COLO668 (cell line): Measurements from ENCODE around the gene ADGRA3.
"Not testable (repeated sequence)": the region's sequence is repeated elsewhere in the genome, so short reads cannot be mapped to it uniquely, and the experiment has no call there.

Experiments used
- DNase-seq: peaks from one replicate; lab custom pipeline; 2025; ENCODE audit not compliant: unreplicated experiment; lab: John Stamatoyannopoulos, UW

The ADGRA3 gene

DNA sequence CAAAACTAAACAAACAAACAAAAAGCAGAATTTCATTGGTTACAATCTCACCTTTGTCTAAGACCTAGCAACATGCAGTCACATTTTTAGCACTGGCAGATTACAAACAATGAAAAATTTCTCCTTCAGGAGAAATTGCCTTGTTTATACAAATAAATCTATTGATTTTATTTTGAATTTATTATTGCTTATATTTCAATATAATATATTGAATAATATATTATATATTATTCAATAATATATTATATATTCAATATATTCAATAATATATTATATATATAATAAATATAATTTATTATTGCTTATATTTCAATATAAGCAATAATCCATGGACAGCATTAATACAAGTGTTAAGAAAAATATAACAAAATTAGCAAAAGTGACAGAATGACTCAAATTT, 131.7 kb downstream of the ADGRA3 start:
- DNase-seq = no peak

DNA sequence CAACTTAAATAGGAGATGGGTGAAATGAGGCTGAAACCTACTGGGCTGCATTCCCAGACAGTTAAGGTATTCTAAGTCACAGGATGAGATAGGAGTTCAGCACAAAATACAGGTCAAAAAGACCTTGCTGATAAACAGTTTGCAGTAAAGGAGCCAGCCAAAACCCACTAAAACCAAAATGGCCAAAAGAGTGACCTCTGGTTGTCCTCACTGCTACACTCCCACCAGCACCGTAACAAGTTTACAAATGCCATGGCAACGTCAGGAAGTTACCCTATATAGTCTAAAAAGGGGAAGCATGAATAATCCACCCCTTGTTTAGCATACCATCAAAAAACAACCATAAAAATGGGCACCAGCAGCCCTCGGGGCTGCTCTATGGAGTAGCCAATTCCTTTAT, 133.7 kb downstream of the ADGRA3 start:
- not testable (repeated sequence) for DNase-seq

DNA sequence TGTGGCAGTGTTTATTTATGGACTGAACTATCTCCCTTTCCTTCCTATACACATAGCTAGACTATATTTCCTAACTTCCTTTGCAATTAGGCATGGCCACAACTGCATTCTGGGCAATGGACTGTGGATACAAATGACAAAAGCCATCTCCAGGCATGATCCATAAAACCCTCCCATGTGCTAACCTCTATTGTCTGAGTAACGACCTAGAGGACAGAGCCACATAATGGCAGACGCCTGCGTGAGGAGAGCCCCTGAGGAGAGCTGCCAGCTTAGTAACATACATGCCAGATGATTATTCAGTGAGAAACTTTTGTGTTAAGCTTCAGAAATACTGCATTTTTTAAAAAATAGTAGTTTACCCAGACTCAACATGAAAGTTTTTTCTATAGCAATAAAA, 142.9 kb downstream of the ADGRA3 start:
- no peak for DNase-seq

DNA sequence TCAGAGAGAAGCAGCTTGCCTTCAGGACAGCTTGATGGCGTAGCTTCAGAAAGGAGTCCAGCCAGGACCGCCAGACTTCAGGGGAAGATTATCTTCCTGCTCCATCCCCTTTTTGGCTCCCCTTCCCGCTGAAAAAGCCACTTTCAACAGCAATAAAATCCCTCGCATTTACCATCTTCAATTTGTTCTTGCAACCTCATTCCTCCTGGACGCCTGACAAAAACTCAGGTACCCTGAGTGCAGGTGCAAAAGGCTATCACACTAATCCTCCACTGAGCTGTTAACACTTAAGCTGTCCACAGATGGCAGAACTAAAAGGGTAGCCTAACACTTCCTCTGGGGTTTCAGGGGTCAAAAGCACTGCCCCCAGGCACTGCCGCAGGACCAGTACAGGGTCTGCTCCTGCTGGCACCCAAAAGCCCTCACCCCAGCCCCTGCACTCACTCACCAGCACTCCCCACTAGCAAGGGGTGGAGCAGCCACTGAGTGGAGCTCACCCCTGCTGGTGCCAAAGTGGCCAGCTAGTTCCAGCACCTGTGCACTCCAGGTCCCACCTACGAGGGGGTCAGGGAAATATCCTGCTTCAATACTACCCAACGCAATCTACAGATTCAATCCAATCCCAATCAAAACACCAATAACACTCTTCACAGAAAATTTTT, 145.8 kb downstream of the ADGRA3 start:
- no peak for DNase-seq

DNA sequence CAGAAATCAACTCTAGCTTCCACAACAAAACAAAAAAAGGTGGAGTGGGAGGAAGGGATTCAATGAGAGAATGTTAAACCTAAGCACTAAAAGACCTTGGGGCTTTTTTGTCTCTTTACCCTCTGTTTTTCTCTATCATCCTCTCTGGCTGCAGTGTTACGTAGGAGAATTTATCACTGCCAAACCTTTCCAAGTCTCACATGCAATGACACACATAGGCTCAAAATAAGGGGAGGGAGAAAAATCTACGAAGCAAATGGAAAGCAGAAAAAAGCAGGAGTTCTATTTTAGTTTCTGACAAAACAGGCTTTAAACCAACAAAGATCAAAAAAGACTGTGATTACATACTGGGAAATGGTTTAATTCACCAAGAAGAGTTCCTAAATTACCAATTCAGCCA, 152.1 kb downstream of the ADGRA3 start:
- DNase-seq = no peak

DNA sequence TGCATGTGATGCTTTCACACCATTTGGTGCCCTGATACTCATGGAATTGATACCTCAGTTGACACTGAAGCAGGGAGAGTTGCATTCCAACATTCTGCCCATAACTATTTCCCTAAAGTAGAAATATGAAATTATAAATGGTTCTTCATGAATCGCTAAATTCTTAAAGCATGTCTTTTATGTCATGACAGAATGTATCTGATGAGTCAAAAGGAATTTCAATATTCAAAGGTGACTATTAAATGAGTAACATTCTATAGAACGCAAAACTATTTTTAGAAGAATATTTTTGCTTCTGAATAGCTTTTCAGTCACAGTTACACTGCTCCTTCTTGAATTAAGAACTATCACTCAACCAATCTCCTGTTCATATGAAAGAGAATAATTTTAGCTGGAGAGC, 152.8 kb downstream of the ADGRA3 start:
- DNase-seq = no peak

DNA sequence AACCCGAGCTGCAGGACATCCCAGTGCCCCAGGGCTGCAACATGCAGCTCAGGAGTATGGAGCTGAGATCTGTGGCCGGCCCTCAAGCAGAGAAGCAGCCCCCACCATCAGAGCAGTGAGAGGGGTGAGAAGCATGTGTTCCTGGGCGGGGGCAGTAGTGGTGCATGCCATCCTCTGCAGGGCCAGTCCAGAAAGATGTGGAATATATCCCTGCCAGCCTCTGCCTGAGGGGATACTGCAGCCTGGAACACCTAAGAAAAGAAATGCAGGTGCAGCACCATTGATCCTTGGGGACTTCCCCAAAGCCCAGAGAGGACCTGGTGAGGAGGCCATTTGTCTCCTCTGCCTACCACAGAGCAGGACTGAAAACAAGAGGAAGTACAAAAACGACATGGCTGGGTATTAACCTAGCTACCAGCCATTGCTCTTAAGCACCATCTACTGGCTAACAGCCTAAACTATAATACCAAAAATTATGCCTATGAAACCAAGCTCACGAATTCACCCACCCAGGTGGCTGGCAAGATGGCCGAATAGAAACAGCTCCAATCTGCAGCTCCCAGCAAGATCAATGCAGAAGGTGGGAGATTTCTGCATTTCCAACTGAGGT, 158.8 kb downstream of the ADGRA3 start:
- no peak for DNase-seq

DNA sequence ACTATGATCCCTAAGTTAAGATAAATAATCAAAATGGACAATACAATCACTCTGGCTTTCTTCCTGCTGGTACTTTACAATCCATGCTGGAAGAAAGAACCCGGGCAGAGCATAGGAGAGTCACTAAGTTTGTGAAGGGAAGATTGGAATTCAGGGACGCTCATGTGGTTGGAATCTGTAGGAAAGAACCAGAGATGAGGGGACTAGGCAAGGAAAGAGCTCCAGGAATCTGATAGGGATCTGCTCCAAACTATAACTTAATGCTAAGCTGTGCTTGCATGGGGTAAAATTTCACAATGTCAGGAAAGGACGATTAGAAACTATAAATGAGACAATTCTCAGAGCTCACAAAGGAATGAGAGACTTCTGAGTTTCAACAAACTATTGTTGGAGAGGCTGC, 167.5 kb downstream of the ADGRA3 start:
- no peak for DNase-seq

DNA sequence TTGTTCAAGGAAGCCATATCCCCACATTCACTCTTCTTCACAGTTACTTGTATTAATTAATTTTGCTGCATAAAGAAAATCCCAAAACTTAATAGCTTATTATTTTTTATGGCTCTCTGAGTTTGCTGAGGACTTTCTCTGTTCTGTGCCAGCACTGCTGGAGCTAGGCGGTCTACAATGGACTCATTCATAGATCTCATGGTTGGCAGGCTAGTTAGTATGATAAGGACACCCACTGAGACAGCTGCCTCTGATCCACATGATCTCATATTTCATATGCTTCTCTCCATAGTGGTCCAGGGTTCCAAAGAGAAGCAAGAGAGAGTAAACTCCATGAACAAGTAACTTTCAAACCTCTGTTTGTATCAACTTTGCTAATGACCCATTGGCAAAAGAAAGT, 170.2 kb downstream of the ADGRA3 start:
- DNase-seq = no peak

DNA sequence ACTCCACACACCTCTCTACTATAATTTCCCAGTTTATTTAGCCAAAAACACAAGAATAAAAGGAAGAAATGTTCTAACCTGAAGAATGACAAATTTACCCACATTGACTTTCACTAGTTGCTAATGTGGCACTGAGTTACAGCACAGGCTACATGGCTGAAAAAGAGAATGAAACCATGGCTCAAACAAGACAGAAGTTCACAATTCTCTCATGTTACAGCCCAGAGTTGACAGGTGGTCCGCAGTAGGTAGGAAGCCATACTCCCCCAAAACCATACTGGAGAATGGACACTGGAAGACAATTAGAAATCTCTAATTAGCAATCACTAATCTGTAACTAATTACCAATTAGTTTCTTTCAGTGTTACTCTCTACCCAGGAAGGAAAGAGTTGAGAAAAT, 170.8 kb downstream of the ADGRA3 start:
- no peak for DNase-seq

DNA sequence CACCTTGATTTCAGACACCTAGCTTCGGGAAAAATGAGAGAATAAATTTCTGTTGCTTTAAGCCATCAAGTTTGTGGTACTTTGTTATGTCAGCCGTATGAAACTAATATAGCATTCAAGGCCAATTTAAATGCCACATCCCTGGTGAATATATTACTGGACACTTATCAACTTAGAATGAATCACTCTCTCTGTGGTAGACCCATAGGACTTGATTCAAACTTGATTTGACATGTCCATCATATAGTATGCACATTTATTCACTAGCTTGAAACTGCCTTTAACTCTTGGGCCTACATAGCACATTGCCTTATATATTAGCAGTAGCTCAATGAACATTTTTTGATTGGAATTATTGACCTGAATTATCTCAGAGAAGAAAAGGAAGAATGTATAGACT, 172.3 kb downstream of the ADGRA3 start:
- no peak for DNase-seq

DNA sequence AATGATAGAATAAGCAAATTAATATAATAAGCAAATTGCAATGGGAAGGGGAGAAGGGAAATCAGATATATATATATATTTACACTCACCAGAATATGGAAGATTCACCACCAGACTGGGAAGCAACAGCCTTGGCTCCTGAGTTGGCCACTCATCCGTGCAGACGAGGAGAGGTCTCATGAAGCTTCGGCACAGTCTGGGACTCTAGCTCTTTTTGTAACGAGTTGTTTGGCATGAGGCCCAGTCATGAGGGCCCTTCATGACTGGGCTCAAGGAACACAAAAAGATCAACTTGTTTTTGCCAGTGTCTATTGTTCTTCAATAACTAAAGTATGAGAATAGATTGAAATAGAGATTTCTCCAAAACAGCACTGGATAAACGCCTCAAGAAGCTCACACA, 176.4 kb downstream of the ADGRA3 start:
- no peak for DNase-seq

DNA sequence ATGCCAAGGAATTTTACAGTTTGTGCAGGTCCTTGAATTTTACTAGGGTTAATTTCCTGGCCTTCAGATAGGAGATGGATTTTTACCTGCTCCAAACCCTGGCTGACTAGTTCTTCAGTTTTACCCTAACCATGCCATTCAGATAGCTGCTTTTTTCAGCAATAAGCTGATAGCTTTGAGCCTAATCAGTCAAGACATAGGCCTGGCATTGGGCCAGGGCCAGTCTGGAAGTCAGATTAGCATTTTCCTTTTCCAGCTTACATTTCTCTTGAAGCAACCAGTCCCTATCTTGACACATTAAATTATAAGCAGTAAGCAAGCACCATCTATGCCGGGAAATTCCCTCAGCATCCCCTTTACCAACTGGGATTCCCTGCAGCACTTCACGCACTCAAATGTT, 177.1 kb downstream of the ADGRA3 start:
- no peak for DNase-seq
